ENCODE measurements around the gene FKBP8. TPM values are rescaled to one million over a fixed set of nuclear protein-coding genes. Genes with fewer than 3 reads are reported as not detected.
"Not testable (repeated sequence)": the region's sequence is repeated elsewhere in the genome, so short reads cannot be mapped to it uniquely, and the experiment has no call there.

Gene FKBP8
- total RNA-seq (2014; rRNA removed) = 243 and 278 TPM in 2 replicates
- Bru-seq, nascent RNA = percentile 77 among the genes with signal in this experiment
- BruChase-seq, experiment 1, labeled RNA remaining after a 6-hour chase = percentile 81 among the genes with signal in this experiment
- percentile 76 among the genes with signal in this experiment for BruChase-seq, experiment 2, labeled RNA remaining after a 2-hour chase
- long read RNA-seq, transcript FKBP8-202 (6 exons, 1,292 nt) = minor isoform, 5 of 731 reads
- long read RNA-seq, transcript FKBP8-213 (9 exons, 1,849 nt) = major isoform, 302 of 731 reads
- long read RNA-seq, transcript FKBP8-201 (9 exons, 1,710 nt) = minor isoform, 283 of 731 reads
- long read RNA-seq, partial matches to known transcripts = 105 of 731 reads
- long read RNA-seq, other reads (novel, unspliced or antisense) = 31 of 731 reads

- no peaks in the 10 kb centered on the region for H3F3A ChIP-seq (ENCODE audit: low read length, unreplicated experiment)
- CTCF ChIA-PET = no interaction called here
- intact Hi-C loops (cut with micrococcal nuclease) = no loop called here
- no peaks in the 10 kb centered on the region for H3K27me3 ChIP-seq (ENCODE audit: low read length)
- ATAC-seq = peak; percentile 98
- DNase-seq = peak; percentile 91
- no peak within 1 kb of the TSS for H3K27ac ChIP-seq (ENCODE audit: low read length)
- peaks cover 11% of the 10 kb centered on the region for H3K79me2 ChIP-seq (ENCODE audit: low read length)
- peak within 1 kb of the TSS; percentile 72 for H3K4me3 ChIP-seq (ENCODE audit: low read length)
- TF ChIP-seq CTCF (conservative IDR thresholded peaks at IDR 0.05; ENCODE audit: low read depth, low read length) = no peak
- TF ChIP-seq EZH2phosphoT487 (IDR thresholded peaks at IDR 0.05; ENCODE audit: borderline replicate concordance, low read length) = no peak
- TF ChIP-seq EZH2 (IDR thresholded peaks at IDR 0.05; ENCODE audit: low read length, unreplicated experiment) = no peak
- H3K9me3 ChIP-seq (ENCODE audit: low read length) = no peaks in the 10 kb centered on the region
- peak within 1 kb of the TSS; percentile 97 for H2AFZ ChIP-seq (ENCODE audit: low read length)
- peak within 1 kb of the TSS; percentile 94 for H3K4me2 ChIP-seq (ENCODE audit: low read length)
- peaks cover 13% of the 10 kb centered on the region; the same call in 1 of the 2 replicates for H3K4me1 ChIP-seq (ENCODE audit: insufficient read depth, low read length)
- no peaks in the 10 kb centered on the region for H3K9me2 ChIP-seq (replicated peaks; ENCODE audit: low read length)
- peaks cover 5% of the 10 kb centered on the region; the same call in 1 of the 2 replicates for H3K36me3 ChIP-seq (ENCODE audit: low read depth, low read length)
- POLR2A ChIA-PET (ENCODE audit: unreplicated experiment) = no interaction called here
- no TSS peak for BruUV-seq (replicated peaks)
- H4K20me1 ChIP-seq (ENCODE audit: low read length) = no peaks in the 10 kb centered on the region
- peak within 1 kb of the TSS; percentile 46; the same call in 1 of the 2 replicates for H3K9ac ChIP-seq (ENCODE audit: low read length)
These were observed at the start of gene FKBP8 for GRCh38 chr19:18542941-18543813. Gene FKBP8 (minus strand): TSS chr19:18543573. CDS start chr19:18541970, 1,603 bp downstream.

- H3K4me3 ChIP-seq (ENCODE audit: low read length); POLR2A ChIA-PET (ENCODE audit: unreplicated experiment): not testable (repeated sequence)
These were observed 49.4 kb upstream of the FKBP8 start for GRCh38 chr19:18592732-18593131.

GRCh38 chr19:18591735-18592385, 48.5 kb upstream of the FKBP8 start:
- intact Hi-C loops (cut with micrococcal nuclease) = no loop called here
- Histone ChIP-seq H3K9me3 (ENCODE audit: low read length) (no peaks in the 10 kb centered on the region), H4K20me1 (ENCODE audit: low read length) (no peaks in the 10 kb centered on the region), H3K4me1 (ENCODE audit: insufficient read depth, low read length) (peaks cover 27% of the 10 kb centered on the region), H3K36me3 (ENCODE audit: low read depth, low read length) (no peaks in the 10 kb centered on the region), H2AFZ (ENCODE audit: low read length) (no peak overlapping the region), H3K9me2 (replicated peaks; ENCODE audit: low read length) (no peaks in the 10 kb centered on the region), H3K79me2 (ENCODE audit: low read length) (peaks cover 13% of the 10 kb centered on the region), H3K27ac (ENCODE audit: low read length) (no peak overlapping the region), H3K4me3 (ENCODE audit: low read length) (no peak overlapping the region), H3K9ac (ENCODE audit: low read length) (no peak overlapping the region), H3F3A (ENCODE audit: low read length, unreplicated experiment) (no peaks in the 10 kb centered on the region), H3K4me2 (ENCODE audit: low read length) (no peak overlapping the region), H3K27me3 (ENCODE audit: low read length) (no peaks in the 10 kb centered on the region)
- ChIA-PET CTCF (no interaction called here), POLR2A (ENCODE audit: unreplicated experiment) (no interaction called here)
- TF ChIP-seq CTCF (conservative IDR thresholded peaks at IDR 0.05; ENCODE audit: low read depth, low read length) = no peak
- TF ChIP-seq EZH2phosphoT487 (IDR thresholded peaks at IDR 0.05; ENCODE audit: borderline replicate concordance, low read length) = no peak
- no peak for TF ChIP-seq EZH2 (IDR thresholded peaks at IDR 0.05; ENCODE audit: low read length, unreplicated experiment)
- ATAC-seq = no peak
- no peak for DNase-seq
- no TSS peak for BruUV-seq (replicated peaks)

More at GRCh38 chr19:18592732-18593131, 49.4 kb upstream of the FKBP8 start:
- H3F3A ChIP-seq (ENCODE audit: low read length, unreplicated experiment); H3K27ac ChIP-seq (ENCODE audit: low read length); H2AFZ ChIP-seq (ENCODE audit: low read length); H3K4me2 ChIP-seq (ENCODE audit: low read length); H4K20me1 ChIP-seq (ENCODE audit: low read length); H3K36me3 ChIP-seq (ENCODE audit: low read depth, low read length); ATAC-seq; DNase-seq; intact Hi-C loops (cut with micrococcal nuclease); H3K27me3 ChIP-seq (ENCODE audit: low read length); BruUV-seq (replicated peaks); H3K9ac ChIP-seq (ENCODE audit: low read length); H3K9me2 ChIP-seq (replicated peaks; ENCODE audit: low read length); H3K9me3 ChIP-seq (ENCODE audit: low read length): not testable (repeated sequence)
- H3K79me2 ChIP-seq (ENCODE audit: low read length) = peaks cover 13% of the 10 kb centered on the region
- peaks cover 27% of the 10 kb centered on the region for H3K4me1 ChIP-seq (ENCODE audit: insufficient read depth, low read length)
- CTCF ChIA-PET = interaction anchor here (0.5 kb wide), 1 partner anchor 27 kb away, joined by 7 read pairs; no protein-coding TSS in a partner anchor

Measured in PC-3 (cell line).